HL-60 (cell line): ENCODE data around the gene CBLB.

Source experiments
- DNase-seq, 2 experiments: peaks; one replicate each; pipeline ENCODE4 v3.0.0-alpha.2; 2010 to 2020; ENCODE audit warnings: low read depth in 1 of 2, low spot score in 1 of 2
- H3K27ac ChIP-seq: fragments of 250-450 bp; sonication (Bioruptor Pico); replicated peaks from 2 replicates; pipeline ENCODE4 v1.5.1; 2020; ENCODE audit warnings: mild to moderate bottlenecking, moderate library complexity
- H3K27me3 ChIP-seq: fragments of 250-450 bp; sonication (Bioruptor Pico); 2 replicates; pipeline ENCODE4 v1.5.1; 2021; ENCODE audit warnings: mild to moderate bottlenecking, moderate library complexity; ENCODE audit not compliant: insufficient read depth, poor library complexity, severe bottlenecking
- H3K4me3 ChIP-seq: replicated peaks from 2 replicates; pipeline ENCODE4 v1.5.1; 2011; ENCODE audit warnings: mild to moderate bottlenecking, control low read depth, low read length; ENCODE audit not compliant: insufficient read depth
- GABPA ChIP-seq: IDR thresholded peaks from 2 replicates; pipeline ENCODE4 v1.6.1; 2012; ENCODE audit warnings: low read depth
- POLR2AphosphoS5 ChIP-seq: IDR thresholded peaks from 2 replicates; pipeline ENCODE4 v1.6.1; 2012; ENCODE audit warnings: low read depth
- SPI1 ChIP-seq: IDR thresholded peaks from 2 replicates; pipeline ENCODE4 v1.6.1; 2012; ENCODE audit warnings: low read depth, mild to moderate bottlenecking, borderline replicate concordance
- TF ChIP-seq, protein P1 (sequence below): IDR thresholded peaks from one replicate; pipeline ENCODE4 v1.5.1; 2011; ENCODE audit warnings: low read length, control low read depth, inconsistent platforms; ENCODE audit not compliant: insufficient read depth
- TF ChIP-seq, protein P2 (sequence below): IDR thresholded peaks from 2 replicates; pipeline ENCODE4 v1.6.1; 2012; ENCODE audit warnings: low read depth; ENCODE audit not compliant: insufficient replicate concordance

Gene CBLB

DNA sequence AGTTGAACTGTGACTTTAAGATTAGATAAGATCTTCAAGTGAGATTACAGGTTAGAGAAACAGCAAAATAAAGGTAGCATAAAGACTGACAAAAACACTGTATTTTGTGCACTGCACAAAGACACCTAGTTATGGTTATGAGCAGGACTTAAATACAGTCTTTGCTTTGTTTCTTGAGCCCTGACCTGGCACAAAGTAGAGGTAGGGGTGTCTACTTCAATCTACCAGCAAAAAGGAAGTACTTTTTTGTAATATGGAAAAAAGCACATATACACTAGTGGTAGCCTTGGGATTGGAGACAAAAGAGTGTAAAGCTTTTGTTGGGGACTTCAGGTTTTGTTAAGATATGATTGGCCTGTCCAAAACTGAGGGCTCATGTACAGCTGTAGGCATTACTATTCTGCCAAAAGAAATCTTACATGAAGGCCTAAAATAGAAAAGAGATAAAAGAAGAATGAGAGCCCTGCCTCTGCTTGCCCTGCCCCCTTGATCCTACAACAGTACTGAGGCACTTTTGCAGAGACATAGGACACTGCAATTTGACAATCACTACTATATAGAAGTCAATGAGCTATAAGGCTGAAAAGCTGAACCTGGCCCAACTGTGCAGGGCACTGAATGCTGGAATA is 194.3 kb downstream of the CBLB start:
- H3K27me3 ChIP-seq: no peaks in the 10 kb centered on the region
- no peak overlapping the region for H3K27ac ChIP-seq
- TF ChIP-seq POLR2AphosphoS5: no peak
- TF ChIP-seq GABPA: no peak
- TF ChIP-seq, protein P1, sequence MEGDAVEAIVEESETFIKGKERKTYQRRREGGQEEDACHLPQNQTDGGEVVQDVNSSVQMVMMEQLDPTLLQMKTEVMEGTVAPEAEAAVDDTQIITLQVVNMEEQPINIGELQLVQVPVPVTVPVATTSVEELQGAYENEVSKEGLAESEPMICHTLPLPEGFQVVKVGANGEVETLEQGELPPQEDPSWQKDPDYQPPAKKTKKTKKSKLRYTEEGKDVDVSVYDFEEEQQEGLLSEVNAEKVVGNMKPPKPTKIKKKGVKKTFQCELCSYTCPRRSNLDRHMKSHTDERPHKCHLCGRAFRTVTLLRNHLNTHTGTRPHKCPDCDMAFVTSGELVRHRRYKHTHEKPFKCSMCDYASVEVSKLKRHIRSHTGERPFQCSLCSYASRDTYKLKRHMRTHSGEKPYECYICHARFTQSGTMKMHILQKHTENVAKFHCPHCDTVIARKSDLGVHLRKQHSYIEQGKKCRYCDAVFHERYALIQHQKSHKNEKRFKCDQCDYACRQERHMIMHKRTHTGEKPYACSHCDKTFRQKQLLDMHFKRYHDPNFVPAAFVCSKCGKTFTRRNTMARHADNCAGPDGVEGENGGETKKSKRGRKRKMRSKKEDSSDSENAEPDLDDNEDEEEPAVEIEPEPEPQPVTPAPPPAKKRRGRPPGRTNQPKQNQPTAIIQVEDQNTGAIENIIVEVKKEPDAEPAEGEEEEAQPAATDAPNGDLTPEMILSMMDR: no peak
- TF ChIP-seq, protein P2, sequence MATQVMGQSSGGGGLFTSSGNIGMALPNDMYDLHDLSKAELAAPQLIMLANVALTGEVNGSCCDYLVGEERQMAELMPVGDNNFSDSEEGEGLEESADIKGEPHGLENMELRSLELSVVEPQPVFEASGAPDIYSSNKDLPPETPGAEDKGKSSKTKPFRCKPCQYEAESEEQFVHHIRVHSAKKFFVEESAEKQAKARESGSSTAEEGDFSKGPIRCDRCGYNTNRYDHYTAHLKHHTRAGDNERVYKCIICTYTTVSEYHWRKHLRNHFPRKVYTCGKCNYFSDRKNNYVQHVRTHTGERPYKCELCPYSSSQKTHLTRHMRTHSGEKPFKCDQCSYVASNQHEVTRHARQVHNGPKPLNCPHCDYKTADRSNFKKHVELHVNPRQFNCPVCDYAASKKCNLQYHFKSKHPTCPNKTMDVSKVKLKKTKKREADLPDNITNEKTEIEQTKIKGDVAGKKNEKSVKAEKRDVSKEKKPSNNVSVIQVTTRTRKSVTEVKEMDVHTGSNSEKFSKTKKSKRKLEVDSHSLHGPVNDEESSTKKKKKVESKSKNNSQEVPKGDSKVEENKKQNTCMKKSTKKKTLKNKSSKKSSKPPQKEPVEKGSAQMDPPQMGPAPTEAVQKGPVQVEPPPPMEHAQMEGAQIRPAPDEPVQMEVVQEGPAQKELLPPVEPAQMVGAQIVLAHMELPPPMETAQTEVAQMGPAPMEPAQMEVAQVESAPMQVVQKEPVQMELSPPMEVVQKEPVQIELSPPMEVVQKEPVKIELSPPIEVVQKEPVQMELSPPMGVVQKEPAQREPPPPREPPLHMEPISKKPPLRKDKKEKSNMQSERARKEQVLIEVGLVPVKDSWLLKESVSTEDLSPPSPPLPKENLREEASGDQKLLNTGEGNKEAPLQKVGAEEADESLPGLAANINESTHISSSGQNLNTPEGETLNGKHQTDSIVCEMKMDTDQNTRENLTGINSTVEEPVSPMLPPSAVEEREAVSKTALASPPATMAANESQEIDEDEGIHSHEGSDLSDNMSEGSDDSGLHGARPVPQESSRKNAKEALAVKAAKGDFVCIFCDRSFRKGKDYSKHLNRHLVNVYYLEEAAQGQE: no peak
- no peak for TF ChIP-seq SPI1
- H3K4me3 ChIP-seq: no peak overlapping the region
- no peak for DNase-seq

DNA sequence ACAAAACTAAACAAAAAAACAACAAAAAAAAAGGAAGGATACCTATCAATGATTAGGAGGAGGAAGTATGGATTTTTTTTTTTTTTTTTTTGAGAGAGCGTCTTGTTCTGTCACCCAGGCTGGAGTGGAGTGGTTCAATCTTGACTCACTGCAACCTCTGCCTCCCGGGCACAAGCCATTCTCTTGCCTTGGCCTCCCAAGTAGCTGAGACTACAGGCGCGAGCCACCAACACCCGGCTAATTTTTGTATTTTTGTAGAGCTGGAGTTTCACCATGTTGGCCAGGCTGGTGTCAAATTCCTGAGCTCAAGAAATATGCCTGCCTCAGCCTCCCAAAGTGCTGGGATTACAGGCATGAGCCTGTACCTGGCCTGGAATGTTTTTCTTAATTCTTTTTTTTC is 195.8 kb downstream of the CBLB start:
- DNase-seq: no peak
- Histone ChIP-seq H3K27me3 (no peaks in the 10 kb centered on the region), H3K27ac (no peak overlapping the region), H3K4me3 (no peak overlapping the region)
- no peak for TF ChIP-seq POLR2AphosphoS5
- TF ChIP-seq SPI1: no peak
- no peak for TF ChIP-seq GABPA
- TF ChIP-seq, protein P2: no peak
- TF ChIP-seq, protein P1: no peak

DNA sequence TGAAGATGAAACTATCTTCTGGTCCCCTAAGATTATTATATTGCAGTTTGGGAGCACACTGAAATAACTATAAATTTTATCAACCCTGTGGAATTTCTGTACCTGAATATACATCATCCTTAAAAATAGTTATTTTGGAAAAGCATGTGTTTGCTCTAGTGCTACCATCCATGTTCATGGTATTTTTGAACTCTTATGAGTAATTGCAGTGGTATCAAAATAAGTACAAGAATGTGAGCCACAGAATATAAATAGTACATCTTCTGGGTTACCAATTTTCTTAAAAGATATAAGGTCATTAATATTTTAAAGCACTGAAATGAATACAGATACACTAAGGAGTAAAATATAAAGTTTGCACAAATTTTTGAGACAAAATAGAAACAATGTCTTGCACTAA is 206.5 kb downstream of the CBLB start:
- Histone ChIP-seq H3K27me3 (no peaks in the 10 kb centered on the region), H3K4me3 (no peak overlapping the region), H3K27ac (no peak overlapping the region)
- TF ChIP-seq SPI1 (no peak), GABPA (no peak), POLR2AphosphoS5 (no peak)
- TF ChIP-seq, protein P1: no peak
- TF ChIP-seq, protein P2: no peak
- DNase-seq: no peak
